OCI-LY7 (cell line): ENCODE data around the gene PLA2G4D. TPM values are rescaled to one million over a fixed set of nuclear protein-coding genes. Genes with fewer than 3 reads are reported as not detected.
A peak's percentile ranks its signal among the peaks of the same experiment; 100 is the strongest.

Experiments
- BruUV-seq: library from RNA; stranded (reverse); fragments of 400-500 nt; replicated peaks from 2 replicates; lab custom pipeline; 2021; lab: Mats Ljungman, UMichigan
- CTCF ChIA-PET: fragments of 300-600 bp; sonication (Branson Sonifier 250); formaldehyde crosslinking; loops from one replicate; lab custom pipeline; 2022; ENCODE audit warnings: antibody characterized with exemption; ENCODE audit not compliant: unreplicated experiment; lab: Charles Lee
- POLR2A ChIA-PET: fragments of 300-600 bp; sonication (Branson Sonifier 250); formaldehyde crosslinking; loops from one replicate; lab custom pipeline; 2022; ENCODE audit warnings: antibody characterized with exemption; lab: Charles Lee
- DNase-seq: peaks from one replicate; pipeline ENCODE4 v3.0.0-alpha.2; 2015; ENCODE audit warnings: low spot score
- H2AFZ ChIP-seq: fragments of 200-600 bp; sonication (generic), shearing (Covaris generic); 2 replicates; pipeline ENCODE4 v1.6.1; 2014; ENCODE audit warnings: mild to moderate bottlenecking, antibody characterized with exemption, low read length, moderate library complexity
- H3K27ac ChIP-seq: fragments of 200-600 bp; sonication (generic); 2 replicates; pipeline ENCODE4 v1.5.1; 2014; ENCODE audit warnings: mixed run types, low read depth, mild to moderate bottlenecking, moderate library complexity, low read length, inconsistent platforms; ENCODE audit not compliant: poor library complexity, severe bottlenecking
- H3K36me3 ChIP-seq: fragments of 200-600 bp; sonication (generic); 2 replicates; pipeline ENCODE4 v1.6.1; 2014; ENCODE audit warnings: mild to moderate bottlenecking, antibody characterized with exemption, low read length, moderate library complexity, mixed read lengths; ENCODE audit not compliant: insufficient read depth
- H3K4me1 ChIP-seq: fragments of 200-600 bp; sonication (generic); 2 replicates; pipeline ENCODE4 v1.5.1; 2014; ENCODE audit warnings: mild to moderate bottlenecking, low read length; ENCODE audit not compliant: insufficient read depth, poor library complexity, severe bottlenecking
- H3K4me2 ChIP-seq: fragments of 200-600 bp; sonication (generic); 2 replicates; pipeline ENCODE4 v1.6.1; 2014; ENCODE audit warnings: mild to moderate bottlenecking, low read length
- H3K4me3 ChIP-seq: fragments of 200-600 bp; sonication (generic); 2 replicates; pipeline ENCODE4 v1.5.1; 2014; ENCODE audit warnings: mild to moderate bottlenecking, low read depth, low read length; ENCODE audit not compliant: poor library complexity, severe bottlenecking
- H3K79me2 ChIP-seq: fragments of 200-600 bp; sonication (generic); 2 replicates; pipeline ENCODE4 v1.6.1; 2016; ENCODE audit warnings: low read depth, mild to moderate bottlenecking, low read length, moderate library complexity, mixed read lengths; ENCODE audit not compliant: insufficient read depth
- H3K9me2 ChIP-seq: fragments of 200-600 bp; sonication (generic); 2 replicates; pipeline ENCODE4 v1.6.1; 2016; ENCODE audit warnings: mild to moderate bottlenecking, low read length, mixed read lengths; ENCODE audit not compliant: insufficient read depth
- H3K9me3 ChIP-seq: fragments of 200-600 bp; sonication (generic); 2 replicates; pipeline ENCODE4 v1.6.1; 2014; ENCODE audit warnings: mild to moderate bottlenecking, mixed run types, low read length, mixed read lengths
- H4K20me1 ChIP-seq: fragments of 200-600 bp; sonication (generic); 2 replicates; pipeline ENCODE4 v1.6.1; 2014; ENCODE audit warnings: mild to moderate bottlenecking, antibody characterized with exemption, low read length, moderate library complexity, mixed read lengths; ENCODE audit not compliant: insufficient read depth
- EZH2phosphoT487 ChIP-seq: fragments of 200-600 bp; sonication (generic); IDR thresholded peaks from 2 replicates; pipeline ENCODE4 v1.6.1; 2018; ENCODE audit warnings: low read depth, borderline replicate concordance, mild to moderate bottlenecking, mixed run types, antibody characterized with exemption, low read length, moderate library complexity, mixed read lengths
- intact Hi-C: fragments of 100-400 bp; cut with micrococcal nuclease; formaldehyde crosslinking; loops from one replicate; pipeline ENCODE4 v1.10.0; 2022; ENCODE audit not compliant: unreplicated experiment
- total RNA-seq, 2 experiments: library from RNA; depleted of rRNA in 1 of 2; stranded (reverse); fragments of >200 nt in 1 of 2; shearing (Covaris generic) in 1 of 2; gene quantifications; 2 replicates each; pipeline ENCODE4 v1.2.3, GENCODE V29; 2014 to 2022
- TF ChIP-seq, protein P1 (sequence below): fragments of 200-600 bp; sonication (generic); conservative IDR thresholded peaks from 2 replicates; pipeline ENCODE4 v1.5.1; 2014; ENCODE audit warnings: mild to moderate bottlenecking, antibody characterized with exemption, low read length, moderate library complexity, mixed read lengths

Gene PLA2G4D
- total RNA-seq, 2 experiments from 2014 or later = not detected

DNA sequence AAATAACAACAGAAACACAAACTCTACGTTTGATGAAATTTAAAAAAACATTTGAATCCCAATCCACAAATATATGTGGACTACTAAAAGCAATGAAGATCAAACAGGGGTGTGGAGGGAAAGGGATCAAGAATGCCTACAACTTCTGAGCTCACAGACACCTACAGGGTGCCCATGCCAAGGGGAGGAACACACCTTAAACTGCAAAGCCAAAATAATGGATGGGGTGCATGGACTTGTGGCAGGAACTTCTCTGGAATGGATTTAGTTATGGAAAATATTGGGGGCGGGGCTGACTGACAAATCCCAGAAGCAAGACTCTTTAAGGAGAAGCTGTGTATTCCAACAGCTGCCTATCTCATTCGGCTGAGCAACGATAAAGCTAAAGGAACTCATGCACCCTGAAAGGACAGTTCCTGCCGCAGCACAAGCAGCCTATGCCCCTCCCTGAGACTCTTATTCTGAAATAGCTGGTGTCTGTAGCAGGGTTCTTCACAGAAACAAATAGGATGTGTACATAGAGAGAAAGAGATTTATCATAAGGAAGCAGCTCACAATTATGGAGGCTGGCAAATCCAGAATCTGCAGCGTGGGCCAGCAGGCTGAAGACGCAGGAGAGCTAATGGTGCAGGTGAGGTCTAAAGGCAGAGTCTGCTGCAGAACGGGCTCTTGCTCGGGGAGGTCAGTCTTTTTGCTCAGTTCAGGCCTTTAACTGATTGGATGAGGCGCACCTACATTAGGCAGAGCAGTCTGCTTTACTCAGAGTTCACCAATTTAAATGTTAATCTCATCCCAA is 24.5 kb upstream of the PLA2G4D start:
- TF ChIP-seq, protein P1, sequence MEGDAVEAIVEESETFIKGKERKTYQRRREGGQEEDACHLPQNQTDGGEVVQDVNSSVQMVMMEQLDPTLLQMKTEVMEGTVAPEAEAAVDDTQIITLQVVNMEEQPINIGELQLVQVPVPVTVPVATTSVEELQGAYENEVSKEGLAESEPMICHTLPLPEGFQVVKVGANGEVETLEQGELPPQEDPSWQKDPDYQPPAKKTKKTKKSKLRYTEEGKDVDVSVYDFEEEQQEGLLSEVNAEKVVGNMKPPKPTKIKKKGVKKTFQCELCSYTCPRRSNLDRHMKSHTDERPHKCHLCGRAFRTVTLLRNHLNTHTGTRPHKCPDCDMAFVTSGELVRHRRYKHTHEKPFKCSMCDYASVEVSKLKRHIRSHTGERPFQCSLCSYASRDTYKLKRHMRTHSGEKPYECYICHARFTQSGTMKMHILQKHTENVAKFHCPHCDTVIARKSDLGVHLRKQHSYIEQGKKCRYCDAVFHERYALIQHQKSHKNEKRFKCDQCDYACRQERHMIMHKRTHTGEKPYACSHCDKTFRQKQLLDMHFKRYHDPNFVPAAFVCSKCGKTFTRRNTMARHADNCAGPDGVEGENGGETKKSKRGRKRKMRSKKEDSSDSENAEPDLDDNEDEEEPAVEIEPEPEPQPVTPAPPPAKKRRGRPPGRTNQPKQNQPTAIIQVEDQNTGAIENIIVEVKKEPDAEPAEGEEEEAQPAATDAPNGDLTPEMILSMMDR = no peak
- no peak for TF ChIP-seq EZH2phosphoT487
- Histone ChIP-seq H3K36me3 (no peaks in the 10 kb centered on the region), H3K4me1 (no peaks in the 10 kb centered on the region), H3K4me3 (no peak overlapping the region), H3K27ac (no peak overlapping the region), H2AFZ (peak overlapping the region; percentile 55; the same call in 1 of the 2 replicates), H3K4me2 (no peak overlapping the region), H3K79me2 (no peaks in the 10 kb centered on the region), H4K20me1 (no peaks in the 10 kb centered on the region), H3K9me2 (no peaks in the 10 kb centered on the region), H3K9me3 (no peaks in the 10 kb centered on the region)
- CTCF ChIA-PET = no interaction called here
- POLR2A ChIA-PET = interaction anchor here (0.7 to 2.1 kb wide), 6 partner anchors 11 to 837 kb away, joined by 3 to 7 read pairs (median 3); partner anchors contain the start of gene PLA2G4D
- no TSS peak for BruUV-seq
- DNase-seq = no peak
- intact Hi-C loops = no loop called here

DNA sequence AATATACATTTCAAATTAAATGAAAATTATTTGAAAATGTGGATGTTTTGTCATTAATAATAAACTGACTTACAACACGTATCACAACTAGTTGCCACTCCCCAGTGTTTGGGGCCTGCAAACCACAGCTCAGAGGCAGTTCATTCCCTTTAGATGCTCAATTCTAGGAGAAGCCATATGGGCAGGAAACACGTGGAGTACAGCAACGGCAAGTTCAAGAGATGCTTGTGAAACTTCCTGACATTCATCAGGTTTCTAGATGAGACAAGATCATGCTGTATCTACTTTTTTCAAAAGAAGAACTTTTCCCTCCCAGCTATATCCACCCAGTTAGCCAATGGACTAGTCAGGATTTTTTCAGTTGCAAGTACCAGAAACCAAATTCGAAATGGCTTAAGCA is 17.6 kb upstream of the PLA2G4D start:
- POLR2A ChIA-PET = interaction anchor here (0.7 kb wide), 1 partner anchor 541 kb away, joined by 3 read pairs; no protein-coding TSS in a partner anchor
- no TSS peak for BruUV-seq

More for the DNA sequence above, 17.6 kb upstream of the PLA2G4D start:
- CTCF ChIA-PET = no interaction called here
- intact Hi-C loops = no loop called here
- H3K4me2 ChIP-seq = no peak overlapping the region
- peak overlapping the region; percentile 33; the same call in 1 of the 2 replicates for H2AFZ ChIP-seq
- H3K4me1 ChIP-seq = peaks cover 16% of the 10 kb centered on the region
- H3K4me3 ChIP-seq = no peak overlapping the region
- no peaks in the 10 kb centered on the region for H3K9me2 ChIP-seq
- H4K20me1 ChIP-seq = no peaks in the 10 kb centered on the region
- H3K9me3 ChIP-seq = no peaks in the 10 kb centered on the region
- no peaks in the 10 kb centered on the region for H3K36me3 ChIP-seq
- no peak overlapping the region for H3K27ac ChIP-seq
- TF ChIP-seq EZH2phosphoT487 = no peak
- TF ChIP-seq, protein P1 = no peak
- H3K79me2 ChIP-seq = no peaks in the 10 kb centered on the region
- no peak for DNase-seq
